GM19397 (cell line): ENCODE measurements around the gene KLF4.

Experiments used
- ATAC-seq: cut with Tn5 transposase; IDR thresholded peaks from one replicate; pipeline ENCODE4 v1.9.1; 2021; ENCODE audit warnings: mild to moderate bottlenecking, moderate library complexity; ENCODE audit not compliant: unreplicated experiment

Gene KLF4

GRCh38 chr9:107488375-107489143 is 1.0 kb downstream of the KLF4 start:
- ATAC-seq: no peak

DNA sequence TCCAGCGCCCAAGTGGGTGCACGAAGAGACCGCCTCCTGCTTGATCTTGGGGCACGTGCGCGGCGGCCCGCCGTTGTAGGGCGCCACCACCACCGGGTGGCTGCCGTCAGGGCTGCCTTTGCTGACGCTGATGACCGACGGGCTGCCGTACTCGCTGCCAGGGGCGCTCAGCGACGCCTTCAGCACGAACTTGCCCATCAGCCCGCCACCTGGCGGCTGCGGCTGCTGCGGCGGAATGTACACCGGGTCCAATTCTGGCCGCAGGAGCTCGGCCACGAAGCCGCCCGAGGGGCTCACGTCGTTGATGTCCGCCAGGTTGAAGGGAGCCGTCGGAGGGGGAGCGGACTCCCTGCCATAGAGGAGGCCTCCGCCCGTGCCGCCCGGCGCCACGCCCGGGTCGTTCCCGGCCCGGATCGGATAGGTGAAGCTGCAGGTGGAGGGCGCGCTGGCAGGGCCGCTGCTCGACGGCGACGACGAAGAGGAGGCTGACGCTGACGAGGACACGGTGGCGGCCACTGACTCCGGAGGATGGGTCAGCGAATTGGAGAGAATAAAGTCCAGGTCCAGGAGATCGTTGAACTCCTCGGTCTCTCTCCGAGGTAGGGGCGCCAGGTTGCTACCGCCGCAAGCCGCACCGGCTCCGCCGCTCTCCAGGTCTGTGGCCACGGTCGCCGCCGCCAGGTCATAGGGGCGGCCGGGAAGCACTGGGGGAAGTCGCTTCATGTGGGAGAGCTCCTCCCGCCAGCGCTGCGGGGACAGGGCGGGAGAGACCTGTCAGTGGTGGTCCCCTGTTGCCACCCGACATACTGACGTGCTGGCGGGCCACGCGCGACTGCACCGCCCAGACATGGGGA is 1.8 kb downstream of the KLF4 start:
- ATAC-seq: no peak

DNA sequence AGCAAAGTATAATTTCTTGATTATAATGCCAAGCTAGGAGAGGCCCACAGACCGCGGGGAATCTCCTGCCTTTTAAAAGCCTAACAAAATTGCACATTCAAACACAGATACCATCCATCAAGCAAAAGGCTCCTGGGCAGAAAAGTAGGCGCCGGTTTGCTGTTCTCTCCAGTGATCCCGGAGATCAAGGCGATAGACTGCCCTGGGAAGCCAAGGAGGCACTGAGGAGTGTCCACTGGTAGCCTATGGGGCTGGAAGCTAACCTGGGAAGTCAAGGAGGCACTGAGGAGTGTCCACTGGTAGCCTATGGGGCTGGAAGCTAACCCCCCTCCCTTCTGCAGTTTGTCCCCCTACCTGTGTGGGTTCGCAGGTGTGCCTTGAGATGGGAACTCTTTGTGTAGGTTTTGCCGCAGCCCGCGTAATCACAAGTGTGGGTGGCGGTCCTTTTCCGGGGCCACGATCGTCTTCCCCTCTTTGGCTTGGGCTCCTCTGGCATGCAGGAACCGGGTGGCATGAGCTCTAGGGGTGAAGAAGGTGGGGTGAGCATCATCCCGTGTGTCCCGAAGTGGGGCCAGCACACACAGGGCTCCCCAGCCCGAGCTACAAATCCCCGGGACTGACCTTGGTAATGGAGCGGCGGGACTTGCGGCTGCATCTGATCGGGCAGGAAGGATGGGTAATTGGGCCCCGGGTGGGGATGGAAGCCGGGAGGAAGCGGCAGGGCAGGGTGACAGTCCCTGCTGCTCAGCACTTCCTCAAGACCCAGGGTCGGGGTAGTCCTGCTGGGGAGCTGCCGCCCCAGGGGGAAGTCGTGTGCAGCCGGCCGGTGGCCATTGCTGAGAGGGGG is 2.7 kb downstream of the KLF4 start:
- no peak for ATAC-seq

- no peak for ATAC-seq
Measured at GRCh38 chr9:107485458-107486043, 4.0 kb downstream of the KLF4 start.

GRCh38 chr9:107484117-107484723 is 5.3 kb downstream of the KLF4 start:
- ATAC-seq: no peak

DNA sequence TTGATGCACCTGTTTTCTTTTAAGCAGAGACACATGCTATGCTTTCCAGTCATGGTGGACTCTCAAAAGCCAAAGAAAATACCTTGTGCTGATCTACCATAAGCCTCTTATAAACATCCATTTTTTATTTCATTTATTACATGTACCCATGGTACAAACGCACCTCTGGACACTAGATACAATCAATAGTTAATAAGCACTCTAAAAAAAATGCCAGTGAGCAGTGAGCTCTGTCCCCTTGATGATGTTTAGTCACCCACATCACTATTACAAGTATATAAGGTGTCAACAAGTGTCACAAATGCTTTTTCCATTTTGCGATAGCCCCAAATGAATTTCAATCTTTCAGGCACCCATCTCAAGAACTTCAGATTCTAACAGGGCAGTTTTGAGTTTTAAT is 5.9 kb downstream of the KLF4 start:
- ATAC-seq: no peak

GRCh38 chr9:107481035-107481434 is 8.5 kb downstream of the KLF4 start:
- no peak for ATAC-seq

- no peak for ATAC-seq
Measured at GRCh38 chr9:107480386-107480789, 9.2 kb downstream of the KLF4 start.

- no peak for ATAC-seq
Measured at GRCh38 chr9:107478805-107479204, 10.8 kb downstream of the KLF4 start.

DNA sequence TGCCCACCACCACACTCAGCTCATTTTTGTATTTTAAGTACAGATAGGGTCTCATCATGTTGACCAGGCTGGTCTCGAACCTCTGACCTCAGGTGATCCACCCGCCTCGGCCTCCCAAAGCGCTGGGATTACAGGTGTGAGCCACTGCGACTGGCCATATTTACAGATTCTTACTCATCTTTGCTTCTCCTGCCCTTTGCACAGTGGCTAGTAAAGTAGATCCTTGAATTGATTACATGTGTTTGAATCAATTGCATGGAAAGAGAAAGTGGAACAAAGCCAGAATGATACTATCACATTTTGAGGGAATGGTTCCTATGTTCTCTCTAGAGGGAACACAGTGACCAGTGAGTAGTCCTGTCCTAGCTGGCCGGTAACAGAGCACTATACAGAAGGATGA is 15.4 kb downstream of the KLF4 start:
- ATAC-seq: no peak

- no peak for ATAC-seq
Measured at GRCh38 chr9:107472581-107473340, 16.8 kb downstream of the KLF4 start.

DNA sequence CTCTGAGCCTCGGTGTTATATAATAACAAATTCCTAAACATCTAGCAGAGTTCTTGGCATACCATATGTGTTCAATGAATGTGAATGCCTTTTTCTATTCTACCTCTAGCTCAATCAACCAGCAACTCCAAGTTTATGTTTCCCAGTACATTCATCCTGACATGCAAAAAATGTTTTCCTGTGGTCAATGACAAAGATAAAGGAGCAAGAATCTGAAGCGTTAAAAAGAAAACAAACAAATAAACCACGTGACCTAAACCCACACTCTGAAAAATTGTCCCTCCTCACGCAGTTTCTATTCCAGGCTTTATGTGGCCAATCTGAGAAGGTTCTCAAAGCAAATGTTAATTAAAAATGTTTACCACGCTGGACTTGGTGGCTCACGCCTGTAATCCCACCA is 18.0 kb downstream of the KLF4 start:
- ATAC-seq: no peak

- no peak for ATAC-seq
Measured at GRCh38 chr9:107467416-107467815, 22.2 kb downstream of the KLF4 start.

- no peak for ATAC-seq
Measured at GRCh38 chr9:107466826-107467225, 22.7 kb downstream of the KLF4 start.

DNA sequence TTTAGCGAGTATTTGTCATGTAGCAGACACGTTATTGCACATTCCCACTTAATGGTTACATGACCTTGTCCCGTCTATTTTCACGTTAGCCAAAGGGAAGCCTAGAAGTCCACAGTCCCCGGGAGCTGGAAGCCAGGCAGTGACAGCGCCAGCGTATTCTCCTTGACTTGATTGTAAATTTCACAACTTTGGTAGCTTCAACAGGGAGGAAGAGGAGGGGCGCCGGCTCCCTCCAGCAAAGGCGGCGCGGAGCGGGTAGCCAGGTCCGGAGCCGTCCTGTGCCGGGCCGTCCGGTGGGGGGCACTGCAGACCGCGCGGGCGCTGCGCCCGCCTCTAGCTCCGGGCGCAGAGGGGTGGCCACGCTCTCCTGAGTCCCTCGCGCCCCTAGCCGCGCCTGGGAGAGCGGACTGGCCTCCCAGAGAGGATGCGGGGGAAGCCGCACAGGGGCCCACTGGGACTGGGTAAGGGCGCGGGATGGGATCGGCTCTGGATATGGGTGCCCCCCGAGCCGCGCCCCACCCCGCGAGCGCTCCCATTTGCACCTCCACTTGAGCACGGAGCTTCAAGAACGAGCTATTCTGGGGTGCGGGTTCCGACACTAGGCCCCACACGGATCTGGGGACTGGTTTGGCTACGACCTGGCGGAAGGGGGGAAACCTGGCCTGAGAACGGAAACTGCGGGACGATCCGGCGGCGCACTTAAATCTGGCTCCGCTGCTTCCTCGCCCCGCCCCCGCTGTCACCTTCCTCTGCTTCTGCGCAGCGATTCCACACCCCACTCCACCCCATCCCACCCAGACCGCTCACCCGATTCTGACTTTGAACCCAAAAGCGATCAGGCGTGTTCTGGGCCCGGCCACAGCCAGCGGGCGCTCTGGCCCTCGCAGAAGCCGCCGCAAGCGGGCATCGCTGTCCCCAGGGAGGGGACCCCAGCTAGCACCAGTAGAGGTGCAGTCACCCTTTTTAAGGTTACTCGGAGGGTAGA is 23.8 kb downstream of the KLF4 start:
- ATAC-seq: peak; percentile 77

- ATAC-seq: no peak
Measured at GRCh38 chr9:107464516-107464915, 25.1 kb downstream of the KLF4 start.

- no peak for ATAC-seq
Measured at GRCh38 chr9:107462691-107463090, 26.9 kb downstream of the KLF4 start.

DNA sequence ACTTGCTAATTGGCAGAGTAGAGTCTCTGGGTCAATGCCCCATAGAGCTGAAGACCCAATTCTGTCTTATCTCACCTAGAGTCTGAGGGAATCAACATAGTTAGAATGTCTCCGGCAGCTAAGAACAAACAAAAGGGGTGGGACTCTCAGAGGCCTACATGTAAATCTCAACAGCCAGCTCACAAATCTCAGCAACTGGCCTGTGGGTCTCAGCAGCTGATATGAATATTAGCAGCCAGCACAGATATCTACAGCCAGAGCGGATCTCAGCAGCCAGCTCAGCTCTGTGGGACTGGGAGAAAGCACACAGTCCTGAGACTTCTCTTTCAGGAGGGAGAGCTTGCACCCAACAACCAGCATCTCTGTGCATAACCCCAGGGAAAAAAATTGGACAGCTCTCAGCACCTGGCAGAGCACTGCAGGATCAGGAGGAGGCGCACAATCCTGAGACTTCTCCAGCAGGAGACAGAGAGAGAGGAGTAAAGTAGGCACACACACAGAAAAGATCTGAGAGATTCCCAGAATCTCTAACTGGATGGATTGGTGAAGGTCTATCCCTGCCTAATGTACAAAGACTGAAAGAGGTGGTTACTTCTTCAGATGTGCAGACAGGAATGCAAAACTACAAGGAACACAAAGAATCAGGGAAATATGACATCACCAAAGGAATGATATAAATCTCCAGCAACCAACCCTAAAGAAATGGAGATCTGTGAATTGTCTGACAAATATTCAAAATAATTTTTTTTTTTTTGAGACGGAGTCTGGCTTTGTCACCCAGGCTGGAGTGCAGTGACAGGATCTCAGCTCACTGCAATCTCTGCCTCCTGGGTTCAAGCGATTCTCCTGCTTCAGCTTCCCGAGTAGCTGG is 29.2 kb downstream of the KLF4 start:
- ATAC-seq: no peak
